HUES48 (cell line): ENCODE measurements around the gene FHIT.

Experiments used
- H3K27ac ChIP-seq: one replicate; pipeline ENCODE4 v1.7.0; 2013; ENCODE audit warnings: low read depth, low read length, inconsistent platforms
- H3K27me3 ChIP-seq: 2 replicates; pipeline ENCODE4 v1.6.1; 2013; ENCODE audit warnings: mild to moderate bottlenecking, low read length; ENCODE audit not compliant: control insufficient read depth, insufficient read depth
- H3K36me3 ChIP-seq: 2 replicates; pipeline ENCODE4 v1.6.1; 2013; ENCODE audit warnings: low read length; ENCODE audit not compliant: control insufficient read depth, insufficient read depth
- H3K4me1 ChIP-seq: 2 replicates; pipeline ENCODE4 v1.6.1; 2013; ENCODE audit warnings: mild to moderate bottlenecking, low read length; ENCODE audit not compliant: control insufficient read depth, insufficient read depth
- H3K4me3 ChIP-seq: 2 replicates; pipeline ENCODE4 v1.5.1; 2013; ENCODE audit warnings: mild to moderate bottlenecking, low read depth, low read length
- H3K9ac ChIP-seq: 2 replicates; pipeline ENCODE4 v1.6.1; 2013; ENCODE audit warnings: mild to moderate bottlenecking, low read depth, low read length, moderate library complexity
- H3K9me3 ChIP-seq: 2 replicates; pipeline ENCODE4 v1.6.1; 2013; ENCODE audit warnings: low read length; ENCODE audit not compliant: control insufficient read depth, insufficient read depth

The FHIT gene

GRCh38 chr3:60972599-60972998 lies 278.7 kb downstream of the FHIT start:
- Histone ChIP-seq H3K9ac (no peak overlapping the region), H3K4me3 (no peak overlapping the region), H3K27ac (no peak overlapping the region), H3K36me3 (no peaks in the 10 kb centered on the region), H3K27me3 (no peaks in the 10 kb centered on the region), H3K4me1 (no peaks in the 10 kb centered on the region), H3K9me3 (peaks cover 4% of the 10 kb centered on the region)

- Histone ChIP-seq H3K4me1 (no peaks in the 10 kb centered on the region), H3K27ac (no peak overlapping the region), H3K4me3 (no peak overlapping the region), H3K27me3 (no peaks in the 10 kb centered on the region), H3K9ac (no peak overlapping the region), H3K9me3 (peaks cover 14% of the 10 kb centered on the region), H3K36me3 (no peaks in the 10 kb centered on the region)
Measured at GRCh38 chr3:60970850-60971249, 280.4 kb downstream of the FHIT start.

GRCh38 chr3:60967141-60967540 lies 284.1 kb downstream of the FHIT start:
- no peak overlapping the region for H3K27ac ChIP-seq
- H3K9ac ChIP-seq, result no peak overlapping the region
- no peak overlapping the region for H3K4me3 ChIP-seq
- no peaks in the 10 kb centered on the region for H3K27me3 ChIP-seq
- peaks cover 11% of the 10 kb centered on the region for H3K9me3 ChIP-seq
- no peaks in the 10 kb centered on the region for H3K36me3 ChIP-seq
- no peaks in the 10 kb centered on the region for H3K4me1 ChIP-seq

GRCh38 chr3:60957541-60957940 lies 293.7 kb downstream of the FHIT start:
- H3K36me3 ChIP-seq, result no peaks in the 10 kb centered on the region
- H3K9me3 ChIP-seq, result no peaks in the 10 kb centered on the region
- peaks cover 8% of the 10 kb centered on the region; the same call in 1 of the 2 replicates for H3K4me1 ChIP-seq
- no peak overlapping the region for H3K4me3 ChIP-seq
- H3K27me3 ChIP-seq, result no peaks in the 10 kb centered on the region
- no peak overlapping the region for H3K27ac ChIP-seq
- H3K9ac ChIP-seq, result no peak overlapping the region

GRCh38 chr3:60956729-60957128 lies 294.5 kb downstream of the FHIT start:
- Histone ChIP-seq H3K4me1 (peaks cover 8% of the 10 kb centered on the region; the same call in 1 of the 2 replicates), H3K27ac (no peak overlapping the region), H3K36me3 (no peaks in the 10 kb centered on the region), H3K9me3 (no peaks in the 10 kb centered on the region), H3K9ac (no peak overlapping the region), H3K4me3 (no peak overlapping the region), H3K27me3 (no peaks in the 10 kb centered on the region)

- Histone ChIP-seq H3K27ac (no peak overlapping the region), H3K9me3 (no peaks in the 10 kb centered on the region), H3K4me3 (no peak overlapping the region), H3K36me3 (no peaks in the 10 kb centered on the region), H3K27me3 (no peaks in the 10 kb centered on the region), H3K9ac (no peak overlapping the region), H3K4me1 (peaks cover 8% of the 10 kb centered on the region; the same call in 1 of the 2 replicates)
Measured at GRCh38 chr3:60955034-60955433, 296.2 kb downstream of the FHIT start.

GRCh38 chr3:60954048-60954447 lies 297.2 kb downstream of the FHIT start:
- Histone ChIP-seq H3K36me3 (no peaks in the 10 kb centered on the region), H3K4me3 (no peak overlapping the region), H3K27ac (no peak overlapping the region), H3K9me3 (no peaks in the 10 kb centered on the region), H3K9ac (no peak overlapping the region), H3K4me1 (peaks cover 3% of the 10 kb centered on the region; the same call in 1 of the 2 replicates), H3K27me3 (no peaks in the 10 kb centered on the region)

GRCh38 chr3:60953351-60953750 lies 297.9 kb downstream of the FHIT start:
- Histone ChIP-seq H3K9ac (no peak overlapping the region), H3K9me3 (no peaks in the 10 kb centered on the region), H3K27ac (no peak overlapping the region), H3K4me1 (no peaks in the 10 kb centered on the region), H3K36me3 (no peaks in the 10 kb centered on the region), H3K4me3 (no peak overlapping the region), H3K27me3 (no peaks in the 10 kb centered on the region)

GRCh38 chr3:60952055-60952454 lies 299.2 kb downstream of the FHIT start:
- H3K27me3 ChIP-seq, result no peaks in the 10 kb centered on the region
- H3K4me3 ChIP-seq, result no peak overlapping the region

GRCh38 chr3:60949146-60949545 lies 302.1 kb downstream of the FHIT start:
- H3K27ac ChIP-seq, result no peak overlapping the region
- H3K27me3 ChIP-seq, result no peaks in the 10 kb centered on the region
- H3K4me1 ChIP-seq, result no peaks in the 10 kb centered on the region
- H3K36me3 ChIP-seq, result no peaks in the 10 kb centered on the region
- no peak overlapping the region for H3K4me3 ChIP-seq
- no peaks in the 10 kb centered on the region for H3K9me3 ChIP-seq
- no peak overlapping the region for H3K9ac ChIP-seq

More at GRCh38 chr3:60952055-60952454, 299.2 kb downstream of the FHIT start:
- Histone ChIP-seq H3K27ac (no peak overlapping the region), H3K4me1 (no peaks in the 10 kb centered on the region), H3K9me3 (no peaks in the 10 kb centered on the region), H3K36me3 (no peaks in the 10 kb centered on the region), H3K9ac (no peak overlapping the region)

GRCh38 chr3:60948488-60948887 lies 302.8 kb downstream of the FHIT start:
- Histone ChIP-seq H3K4me1 (no peaks in the 10 kb centered on the region), H3K27ac (no peak overlapping the region), H3K9ac (no peak overlapping the region), H3K4me3 (no peak overlapping the region), H3K9me3 (no peaks in the 10 kb centered on the region), H3K36me3 (no peaks in the 10 kb centered on the region), H3K27me3 (no peaks in the 10 kb centered on the region)

- Histone ChIP-seq H3K4me3 (no peak overlapping the region), H3K36me3 (no peaks in the 10 kb centered on the region), H3K27me3 (no peaks in the 10 kb centered on the region), H3K27ac (no peak overlapping the region), H3K4me1 (no peaks in the 10 kb centered on the region), H3K9ac (no peak overlapping the region), H3K9me3 (no peaks in the 10 kb centered on the region)
Measured at GRCh38 chr3:60935709-60936108, 315.5 kb downstream of the FHIT start.
